Heart right ventricle (tissue), 16 donors: ENCODE data around the gene SMIM35. TPM values are rescaled to one million over a fixed set of nuclear protein-coding genes. Genes with fewer than 3 reads are reported as not detected.

Source experiments
- ATAC-seq, 8 donors: fragments of 200-7000 bp; cut with Tn5 transposase; one replicate each; pipeline ENCODE4 v1.9.1; 2020; ENCODE audit warnings: mild to moderate bottlenecking in 8 of 8, moderate library complexity in 8 of 8, moderate number of reproducible peaks in 1 of 8
- DNase-seq, 2 donors: peaks; one replicate each; pipeline ENCODE4 v3.0.0-alpha.2; 2020
- H3K27ac ChIP-seq, 10 donors: fragments of 200-600 bp; sonication (generic) in 2 of 10; one replicate each; pipeline versions ENCODE4 v1.5.0 to v1.8.0; 2020 to 2022; ENCODE audit warnings: mild to moderate bottlenecking in 3 of 10
- H3K27me3 ChIP-seq, 7 donors: fragments of 200-600 bp; one replicate each; pipeline ENCODE4 v1.8.0; 2021 to 2022; ENCODE audit warnings: mild to moderate bottlenecking in 2 of 7
- H3K36me3 ChIP-seq, 9 donors: fragments of 200-600 bp; sonication (generic) in 1 of 9; one replicate each; pipeline versions ENCODE4 v1.5.0 to v1.8.0; 2020 to 2022; ENCODE audit warnings: mild to moderate bottlenecking in 2 of 9
- H3K4me1 ChIP-seq, 9 donors: fragments of 200-600 bp; sonication (generic) in 1 of 9; one replicate each; pipeline versions ENCODE4 v1.5.0 to v1.8.0; 2020 to 2022; ENCODE audit warnings: mild to moderate bottlenecking in 4 of 9
- H3K4me3 ChIP-seq, 10 donors: fragments of 200-600 bp; sonication (generic) in 2 of 10; one replicate each; pipeline versions ENCODE4 v1.5.0 to v1.8.0; 2020 to 2022; ENCODE audit warnings: mild to moderate bottlenecking in 7 of 10, moderate library complexity in 2 of 10
- H3K9me3 ChIP-seq, 11 donors: fragments of 200-600 bp in 10 of 11; sonication (generic) in 2 of 11; one replicate each; pipeline versions ENCODE4 v1.5.0 to v1.8.0; 2013 to 2022; ENCODE audit warnings: mild to moderate bottlenecking in 2 of 11, control low read depth in 1 of 11, moderate library complexity in 1 of 11
- CTCF ChIP-seq, 9 donors: fragments of 200-600 bp; sonication (generic) in 2 of 9; IDR thresholded peaks; one replicate each; pipeline versions ENCODE4 v1.5.0 to v1.8.0; 2021 to 2022; ENCODE audit warnings: antibody characterized with exemption in 9 of 9, mild to moderate bottlenecking in 5 of 9, moderate library complexity in 1 of 9
- WGBS, 2 donors: extraction: QIAGEN DNeasy Blood & Tissue Kit; methylation state at CpG; one replicate each; pipeline ENCODE4 v1.1.7; 2013; ENCODE audit warnings: inconsistent platforms in 1 of 2; 5-methylcytosine and 5-hydroxymethylcytosine counted together
- intact Hi-C, 10 donors: fragments of 100-400 bp; cut with DNase I; formaldehyde crosslinking; loops; one replicate each; pipeline versions ENCODE4 v1.11.1 to v1.14.2; 2022
- polyA plus RNA-seq, 2 donors: library from polyadenylated mRNA; stranded (reverse); fragments of 200-250 nt; gene quantifications; one replicate each; pipeline ENCODE4 v1.2.3, GENCODE V29; 2013
- total RNA-seq, 10 donors: library from RNA; stranded (reverse); fragmentation: NEBNext Ultra II Directional in 3 of 10; extraction: Animal tissue kit (Norgen Biotek cat#: 25700) in 3 of 10; gene quantifications; one replicate each; pipeline versions ENCODE4 v1.2.1 to v1.2.4, GENCODE V29; 2021 to 2023
- donor health status: Arrhythmogenic right ventricular cardiomyopathy.
- donor health status: ischemic (EF 13 %, LVEDD 7.1; RV severe dilation, severe dysfunction).
- donor health status: healthy with polysubstance abuse.
- donor health status: DM: no; HTN: yes; CAD: no.
- donor health status: DM: no; HTN: no; CAD: no.
- donor health status: ischemic (EF 25% LVEDD 6.9; RV normal size, moderate dysfunction).
- donor health status: ischemic (EF 25% LVEDD 5.7; RV mildly dilated, moderate dysfunction).
- donor health status: healthy.
- donor health status: DM: yes; HTN: yes; CAD: no.
- donor health status: Ischemic cardiomyopathy.
- donor health status: ischemic (EF 35%, LVEDD 5.7; RV mildly dilated, moderate dysfunction).
- donor health status: nonischemic (EF 11% LVEDD 7.7; RV severe dilation, severe dysfunction).
- donor health status: DM: yes; HTN: yes; CAD: no.
- donor health status: PGD.
- donor health status: ischemic (EF 29% LVEDD 5.4; RV normal size, mild dysfunction).
- donor health status: nonischemic (EF 23%, LVEDD 6.1; RV moderate dilation, normal function).

SMIM35 gene
- total and polyA plus RNA-seq, 12 donors, result not detected

- Histone ChIP-seq H3K9me3 (no peaks in the 10 kb centered on the region), H3K4me1 (peaks cover 0 to 19% (median 5%) of the 10 kb centered on the region in 9 donors), H3K36me3 (no peaks in the 10 kb centered on the region), H3K4me3 (no peak overlapping the region), H3K27ac (no peak overlapping the region), H3K27me3 (no peaks in the 10 kb centered on the region)
- 63 to 67% methylated on average over 4 of the region's 4 CpGs for WGBS, 2 donors
- ATAC-seq, result no peak
- no peak for TF ChIP-seq CTCF (IDR thresholded peaks at IDR 0.05)
- DNase-seq, result no peak
- intact Hi-C loops, result no loop called here
Observed at GRCh38 chr11:118128310-118128709, 41.5 kb upstream of the SMIM35 start.

- no peak for TF ChIP-seq CTCF (IDR thresholded peaks at IDR 0.05)
- 91% methylated on average over 7 of the region's 7 CpGs for WGBS, 2 donors
- DNase-seq (no peak), ATAC-seq (no peak)
- intact Hi-C loops, result no loop called here
- Histone ChIP-seq H3K36me3 (no peaks in the 10 kb centered on the region), H3K4me1 (peaks cover 0 to 19% (median 5%) of the 10 kb centered on the region in 9 donors), H3K4me3 (no peak overlapping the region), H3K27me3 (no peaks in the 10 kb centered on the region), H3K27ac (no peak overlapping the region), H3K9me3 (no peaks in the 10 kb centered on the region)
Observed at GRCh38 chr11:118126082-118126838, 39.5 kb upstream of the SMIM35 start.

- WGBS, 2 donors, result 61 to 72% methylated on average over 8 of the region's 8 CpGs
- H3K27ac ChIP-seq, result no peak overlapping the region
- no peak for TF ChIP-seq CTCF (IDR thresholded peaks at IDR 0.05)
Observed at GRCh38 chr11:118124929-118125535, 38.3 kb upstream of the SMIM35 start.

GRCh38 chr11:118120793-118121192, 34.0 kb upstream of the SMIM35 start:
- WGBS, 2 donors, result 93 to 100% methylated on average over 1 of the region's 1 CpG
- Histone ChIP-seq H3K27ac (no peak overlapping the region), H3K4me3 (no peak overlapping the region), H3K27me3 (no peaks in the 10 kb centered on the region), H3K36me3 (no peaks in the 10 kb centered on the region), H3K4me1 (peaks cover 0 to 22% (median 14%) of the 10 kb centered on the region in 9 donors), H3K9me3 (peaks cover 0 to 5% (median 0%) of the 10 kb centered on the region in 11 donors)
- intact Hi-C loops, result no loop called here
- TF ChIP-seq CTCF (IDR thresholded peaks at IDR 0.05), result no peak
- ATAC-seq (no peak), DNase-seq (no peak)

More at GRCh38 chr11:118124929-118125535, 38.3 kb upstream of the SMIM35 start:
- Histone ChIP-seq H3K36me3 (no peaks in the 10 kb centered on the region), H3K4me3 (no peak overlapping the region), H3K27me3 (no peaks in the 10 kb centered on the region), H3K9me3 (peaks cover 0 to 5% (median 0%) of the 10 kb centered on the region in 11 donors), H3K4me1 (peaks cover 0 to 18% (median 5%) of the 10 kb centered on the region in 9 donors)
- DNase-seq (no peak), ATAC-seq (peak in 2 of 8 donors; percentile 34 to 38)
- intact Hi-C loops, result no loop called here
